HepG2 (cell line): Measurements from ENCODE around the gene PCGF6. TPM values are rescaled to one million over a fixed set of nuclear protein-coding genes. Genes with fewer than 3 reads are reported as not detected.

Experiments used
- ARNT2 ChIP-seq: sonication (generic); formaldehyde crosslinking; IDR thresholded peaks from 2 replicates; pipeline ENCODE4 v1.8.0; 2022; ENCODE audit warnings: mild to moderate bottlenecking, low read depth, missing genetic modification reagents, moderate library complexity
- CAMTA2 ChIP-seq: sonication (generic); formaldehyde crosslinking; IDR thresholded peaks from 2 replicates; pipeline ENCODE4 v1.4.0; 2020; ENCODE audit warnings: mild to moderate bottlenecking, missing genetic modification reagents, borderline replicate concordance
- ETV6 ChIP-seq: sonication (generic); formaldehyde crosslinking; conservative IDR thresholded peaks from 2 replicates; pipeline ENCODE4 v1.4.0; 2020; ENCODE audit warnings: missing genetic modification reagents
- HOXA9 ChIP-seq: sonication (generic); formaldehyde crosslinking; IDR thresholded peaks from 2 replicates; pipeline ENCODE4 v1.8.1; 2022; ENCODE audit warnings: missing genetic modification reagents, mild to moderate bottlenecking, moderate library complexity, borderline replicate concordance
- IRF2 ChIP-seq: IDR thresholded peaks from 2 replicates; pipeline ENCODE4 v1.6.1; 2018; ENCODE audit warnings: missing genetic modification reagents, missing compliant biosample characterization
- KDM2A ChIP-seq: sonication (generic); formaldehyde crosslinking; IDR thresholded peaks from 2 replicates; pipeline ENCODE4 v1.4.0; 2020; ENCODE audit warnings: low read depth, missing genetic modification reagents, borderline replicate concordance
- PHB2 ChIP-seq: fragments of 450-650 bp; IDR thresholded peaks from 2 replicates; pipeline ENCODE4 v1.6.1; 2018; ENCODE audit not compliant: partially characterized antibody
- RCOR2 ChIP-seq: IDR thresholded peaks from 2 replicates; pipeline ENCODE4 v1.6.1; 2016; ENCODE audit warnings: missing biosample characterization, missing genetic modification reagents
- SNAI1 ChIP-seq: sonication (generic); formaldehyde crosslinking; IDR thresholded peaks from 2 replicates; pipeline ENCODE4 v1.5.0; 2020; ENCODE audit warnings: mild to moderate bottlenecking, missing genetic modification reagents, borderline replicate concordance
- SSRP1 ChIP-seq: IDR thresholded peaks from 2 replicates; pipeline ENCODE4 v1.6.1; 2016; ENCODE audit warnings: control low read depth
- TAF15 ChIP-seq: fragments of 200-400 bp; formaldehyde crosslinking; IDR thresholded peaks from one replicate; pipeline ENCODE4 v1.6.1; 2018; ENCODE audit warnings: mild to moderate bottlenecking, low read depth, low read length; ENCODE audit not compliant: poor library complexity, severe bottlenecking
- ZMYM4 ChIP-seq: sonication (generic); formaldehyde crosslinking; IDR thresholded peaks from 2 replicates; pipeline ENCODE4 v1.8.1; 2023; ENCODE audit warnings: mild to moderate bottlenecking, missing genetic modification reagents
- ZNF230 ChIP-seq: sonication (generic); formaldehyde crosslinking; IDR thresholded peaks from 2 replicates; pipeline ENCODE4 v1.4.0; 2020; ENCODE audit warnings: mild to moderate bottlenecking, missing genetic modification reagents
- ZNF274 ChIP-seq: sonication (generic); formaldehyde crosslinking; IDR thresholded peaks from 2 replicates; pipeline ENCODE4 v1.5.1; 2020; ENCODE audit warnings: mild to moderate bottlenecking, missing genetic modification reagents
- ZNF777 ChIP-seq: sonication (generic); formaldehyde crosslinking; IDR thresholded peaks from 2 replicates; pipeline ENCODE4 v1.4.0; 2020; ENCODE audit warnings: missing genetic modification reagents
- polyA plus RNA-seq, 8 experiments: library from polyadenylated mRNA; depleted of rRNA in 3 of 8; stranded (reverse) in 7 of 8; unstranded in 1 of 8; fragments of >200 nt; fragmentation: Illumina TruSeq in 4 of 8; extraction: Trizol in 4 of 8; gene quantifications; 2 replicates each; pipeline versions ENCODE4 v1.2.1 to v1.2.3, GENCODE V29; 2011 to 2016; ENCODE audit warnings: low read depth in 4 of 8, missing spikeins in 1 of 8, mixed read lengths in 1 of 8; ENCODE audit not compliant: insufficient read depth in 1 of 8
- total RNA-seq, 5 experiments: library from RNA; depleted of rRNA; stranded (reverse); fragments of >200 nt; fragmentation: Illumina TruSeq; extraction: Trizol; gene quantifications; 2 replicates each; pipeline ENCODE4 v1.2.3, GENCODE V29; 2016; ENCODE audit warnings: low read depth in 1 of 5
- TF ChIP-seq, protein P1 (sequence below): sonication (generic); formaldehyde crosslinking; IDR thresholded peaks from 2 replicates; pipeline ENCODE4 v1.5.1; 2020; ENCODE audit warnings: missing genetic modification reagents, mild to moderate bottlenecking, borderline replicate concordance
- TF ChIP-seq, protein P2 (sequence below): sonication (generic); formaldehyde crosslinking; IDR thresholded peaks from 2 replicates; pipeline ENCODE4 v1.9.0; 2021; ENCODE audit warnings: missing genetic modification reagents, mild to moderate bottlenecking, borderline replicate concordance
- TF ChIP-seq, protein P3 (sequence below): sonication (generic); formaldehyde crosslinking; IDR thresholded peaks from 2 replicates; pipeline ENCODE4 v1.8.0; 2023; ENCODE audit warnings: mild to moderate bottlenecking, missing genetic modification reagents
- TF ChIP-seq, protein P4 (sequence below): sonication (generic); formaldehyde crosslinking; IDR thresholded peaks from 2 replicates; pipeline ENCODE4 v1.4.0; 2020; ENCODE audit warnings: missing genetic modification reagents; ENCODE audit errors: not compliant biosample characterization
- TF ChIP-seq, protein P5 (sequence below): sonication (generic); formaldehyde crosslinking; IDR thresholded peaks from 2 replicates; pipeline ENCODE4 v1.4.0; 2020; ENCODE audit warnings: mild to moderate bottlenecking, missing genetic modification reagents
- TF ChIP-seq, protein P6 (sequence below): sonication (generic); formaldehyde crosslinking; IDR thresholded peaks from 2 replicates; pipeline ENCODE4 v1.4.0; 2020; ENCODE audit warnings: missing genetic modification reagents

PCGF6 gene
- total and polyA plus RNA-seq, 2 of the 13 experiments (the other 11 are each of a cell fraction or from before 2014, with no cell fraction given), result 5.2 to 19.4 TPM

DNA sequence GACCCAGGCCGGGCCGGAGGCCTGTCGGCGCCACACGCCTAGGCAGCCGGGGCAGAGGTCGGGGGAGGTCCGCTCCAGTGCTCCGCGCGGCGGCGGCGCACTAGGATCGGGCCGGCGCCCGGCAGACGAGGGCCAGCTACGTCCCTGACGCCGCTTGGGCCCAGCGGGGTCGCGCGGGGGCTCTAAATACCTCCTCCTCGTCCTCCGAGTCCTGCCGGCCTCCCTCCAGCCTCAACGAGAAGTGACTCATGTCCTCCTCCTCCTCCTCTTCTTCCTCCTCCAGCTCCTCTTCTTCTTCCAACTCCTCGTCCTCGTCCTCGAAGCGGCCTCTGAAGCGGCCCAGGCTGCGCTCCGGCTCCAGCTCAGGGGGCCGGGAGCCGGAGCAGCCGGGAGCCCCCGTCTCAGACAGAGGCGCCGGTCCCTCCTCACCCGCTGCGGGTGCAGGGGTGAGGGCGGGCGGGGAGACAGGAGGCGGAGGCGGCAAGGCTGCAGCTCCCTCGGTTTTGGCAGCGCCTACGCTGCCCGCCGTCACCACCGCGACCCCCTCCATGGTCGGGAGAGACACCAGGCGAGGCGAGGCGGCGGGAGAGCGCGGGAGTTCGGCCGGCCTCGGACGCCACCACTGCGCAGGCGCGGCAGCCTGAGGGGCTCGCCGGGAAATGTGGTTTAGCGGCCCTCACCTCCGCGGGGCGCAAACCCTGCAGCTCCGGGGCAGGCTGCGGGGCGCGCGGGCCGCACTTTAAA is at the start of gene PCGF6 (continued):
- TF ChIP-seq SSRP1 (CRISPR knock-in tag), result no peak
- TF ChIP-seq, protein P1, sequence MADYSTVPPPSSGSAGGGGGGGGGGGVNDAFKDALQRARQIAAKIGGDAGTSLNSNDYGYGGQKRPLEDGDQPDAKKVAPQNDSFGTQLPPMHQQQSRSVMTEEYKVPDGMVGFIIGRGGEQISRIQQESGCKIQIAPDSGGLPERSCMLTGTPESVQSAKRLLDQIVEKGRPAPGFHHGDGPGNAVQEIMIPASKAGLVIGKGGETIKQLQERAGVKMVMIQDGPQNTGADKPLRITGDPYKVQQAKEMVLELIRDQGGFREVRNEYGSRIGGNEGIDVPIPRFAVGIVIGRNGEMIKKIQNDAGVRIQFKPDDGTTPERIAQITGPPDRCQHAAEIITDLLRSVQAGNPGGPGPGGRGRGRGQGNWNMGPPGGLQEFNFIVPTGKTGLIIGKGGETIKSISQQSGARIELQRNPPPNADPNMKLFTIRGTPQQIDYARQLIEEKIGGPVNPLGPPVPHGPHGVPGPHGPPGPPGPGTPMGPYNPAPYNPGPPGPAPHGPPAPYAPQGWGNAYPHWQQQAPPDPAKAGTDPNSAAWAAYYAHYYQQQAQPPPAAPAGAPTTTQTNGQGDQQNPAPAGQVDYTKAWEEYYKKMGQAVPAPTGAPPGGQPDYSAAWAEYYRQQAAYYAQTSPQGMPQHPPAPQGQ (CRISPR knock-in tag), result no peak
- peak; percentile 77; the same call in 1 of the 2 replicates for TF ChIP-seq KDM2A (CRISPR knock-in tag)
- no peak for TF ChIP-seq HOXA9 (CRISPR knock-in tag)
- peak; percentile 61 for TF ChIP-seq TAF15
- TF ChIP-seq, protein P2, sequence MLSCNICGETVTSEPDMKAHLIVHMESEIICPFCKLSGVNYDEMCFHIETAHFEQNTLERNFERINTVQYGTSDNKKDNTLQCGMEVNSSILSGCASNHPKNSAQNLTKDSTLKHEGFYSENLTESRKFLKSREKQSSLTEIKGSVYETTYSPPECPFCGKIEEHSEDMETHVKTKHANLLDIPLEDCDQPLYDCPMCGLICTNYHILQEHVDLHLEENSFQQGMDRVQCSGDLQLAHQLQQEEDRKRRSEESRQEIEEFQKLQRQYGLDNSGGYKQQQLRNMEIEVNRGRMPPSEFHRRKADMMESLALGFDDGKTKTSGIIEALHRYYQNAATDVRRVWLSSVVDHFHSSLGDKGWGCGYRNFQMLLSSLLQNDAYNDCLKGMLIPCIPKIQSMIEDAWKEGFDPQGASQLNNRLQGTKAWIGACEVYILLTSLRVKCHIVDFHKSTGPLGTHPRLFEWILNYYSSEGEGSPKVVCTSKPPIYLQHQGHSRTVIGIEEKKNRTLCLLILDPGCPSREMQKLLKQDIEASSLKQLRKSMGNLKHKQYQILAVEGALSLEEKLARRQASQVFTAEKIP (CRISPR knock-in tag), result no peak
- no peak for TF ChIP-seq RCOR2
- no peak for TF ChIP-seq PHB2
- peak; percentile 72; the same call in 1 of the 2 replicates for TF ChIP-seq IRF2 (CRISPR knock-in tag)
- TF ChIP-seq, protein P3, sequence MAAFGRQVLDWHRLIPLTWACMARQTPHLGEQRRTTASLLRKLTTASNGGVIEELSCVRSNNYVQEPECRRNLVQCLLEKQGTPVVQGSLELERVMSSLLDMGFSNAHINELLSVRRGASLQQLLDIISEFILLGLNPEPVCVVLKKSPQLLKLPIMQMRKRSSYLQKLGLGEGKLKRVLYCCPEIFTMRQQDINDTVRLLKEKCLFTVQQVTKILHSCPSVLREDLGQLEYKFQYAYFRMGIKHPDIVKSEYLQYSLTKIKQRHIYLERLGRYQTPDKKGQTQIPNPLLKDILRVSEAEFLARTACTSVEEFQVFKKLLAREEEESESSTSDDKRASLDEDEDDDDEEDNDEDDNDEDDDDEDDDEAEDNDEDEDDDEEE, result 0 out of 2 replicates have a peak, but pooled peaks have one; percentile 51
- TF ChIP-seq, protein P4, sequence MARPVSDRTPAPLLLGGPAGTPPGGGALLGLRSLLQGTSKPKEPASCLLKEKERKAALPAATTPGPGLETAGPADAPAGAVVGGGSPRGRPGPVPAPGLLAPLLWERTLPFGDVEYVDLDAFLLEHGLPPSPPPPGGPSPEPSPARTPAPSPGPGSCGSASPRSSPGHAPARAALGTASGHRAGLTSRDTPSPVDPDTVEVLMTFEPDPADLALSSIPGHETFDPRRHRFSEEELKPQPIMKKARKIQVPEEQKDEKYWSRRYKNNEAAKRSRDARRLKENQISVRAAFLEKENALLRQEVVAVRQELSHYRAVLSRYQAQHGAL (CRISPR knock-in tag), result peak; percentile 57
- TF ChIP-seq, protein P5, sequence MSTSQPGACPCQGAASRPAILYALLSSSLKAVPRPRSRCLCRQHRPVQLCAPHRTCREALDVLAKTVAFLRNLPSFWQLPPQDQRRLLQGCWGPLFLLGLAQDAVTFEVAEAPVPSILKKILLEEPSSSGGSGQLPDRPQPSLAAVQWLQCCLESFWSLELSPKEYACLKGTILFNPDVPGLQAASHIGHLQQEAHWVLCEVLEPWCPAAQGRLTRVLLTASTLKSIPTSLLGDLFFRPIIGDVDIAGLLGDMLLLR (CRISPR knock-in tag), result peak; percentile 84; the same call in 1 of the 2 replicates
- TF ChIP-seq ETV6 (CRISPR knock-in tag), result no peak
- TF ChIP-seq CAMTA2, result 0 out of 2 replicates have a peak, but pooled peaks have one; percentile 88
- 0 out of 2 replicates have a peak, but pooled peaks have one; percentile 72 for TF ChIP-seq SNAI1 (CRISPR knock-in tag)
- no peak; the same call in 1 of the 2 replicates for TF ChIP-seq ZMYM4 (CRISPR knock-in tag)
- TF ChIP-seq ZNF230 (CRISPR knock-in tag), result 0 out of 2 replicates have a peak, but pooled peaks have one; percentile 32
- no peak for TF ChIP-seq ZNF274 (CRISPR knock-in tag)
- TF ChIP-seq ZNF777, result 0 out of 2 replicates have a peak, but pooled peaks have one; percentile 34
- TF ChIP-seq ARNT2 (CRISPR knock-in tag), result peak; percentile 58; the same call in 1 of the 2 replicates
- TF ChIP-seq, protein P6, sequence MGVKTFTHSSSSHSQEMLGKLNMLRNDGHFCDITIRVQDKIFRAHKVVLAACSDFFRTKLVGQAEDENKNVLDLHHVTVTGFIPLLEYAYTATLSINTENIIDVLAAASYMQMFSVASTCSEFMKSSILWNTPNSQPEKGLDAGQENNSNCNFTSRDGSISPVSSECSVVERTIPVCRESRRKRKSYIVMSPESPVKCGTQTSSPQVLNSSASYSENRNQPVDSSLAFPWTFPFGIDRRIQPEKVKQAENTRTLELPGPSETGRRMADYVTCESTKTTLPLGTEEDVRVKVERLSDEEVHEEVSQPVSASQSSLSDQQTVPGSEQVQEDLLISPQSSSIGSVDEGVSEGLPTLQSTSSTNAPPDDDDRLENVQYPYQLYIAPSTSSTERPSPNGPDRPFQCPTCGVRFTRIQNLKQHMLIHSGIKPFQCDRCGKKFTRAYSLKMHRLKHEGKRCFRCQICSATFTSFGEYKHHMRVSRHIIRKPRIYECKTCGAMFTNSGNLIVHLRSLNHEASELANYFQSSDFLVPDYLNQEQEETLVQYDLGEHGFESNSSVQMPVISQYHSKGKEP (CRISPR knock-in tag), result no peak
